ENCODE data around the gene C16orf54. TPM values are rescaled to one million over a fixed set of nuclear protein-coding genes. Genes with fewer than 3 reads are reported as not detected.

Gene C16orf54
- total and polyA plus RNA-seq, 2 experiments from 2014 or later: 3.2 TPM; not detected in 1

GRCh38 chr16:29767062-29767461 lies 21.3 kb upstream of the C16orf54 start (continued):
- TF ChIP-seq NANOG (IDR thresholded peaks at IDR 0.05; ENCODE audit: borderline replicate concordance) (no peak), ZNF114 (CRISPR knock-in tag; IDR thresholded peaks at IDR 0.05) (no peak), POLR2AphosphoS5 (IDR thresholded peaks at IDR 0.05; ENCODE audit: low read depth) (no peak), EZH2phosphoT487 (IDR thresholded peaks at IDR 0.05; ENCODE audit: unreplicated experiment) (no peak), CREB1 (CRISPR knock-in tag; IDR thresholded peaks at IDR 0.05; ENCODE audit: low read depth) (no peak), JUNB (IDR thresholded peaks at IDR 0.05; ENCODE audit: unreplicated experiment) (no peak), EZH2 (IDR thresholded peaks at IDR 0.05; ENCODE audit: low read depth, unreplicated experiment) (no peak), ETS1 (IDR thresholded peaks at IDR 0.05) (no peak)

DNA sequence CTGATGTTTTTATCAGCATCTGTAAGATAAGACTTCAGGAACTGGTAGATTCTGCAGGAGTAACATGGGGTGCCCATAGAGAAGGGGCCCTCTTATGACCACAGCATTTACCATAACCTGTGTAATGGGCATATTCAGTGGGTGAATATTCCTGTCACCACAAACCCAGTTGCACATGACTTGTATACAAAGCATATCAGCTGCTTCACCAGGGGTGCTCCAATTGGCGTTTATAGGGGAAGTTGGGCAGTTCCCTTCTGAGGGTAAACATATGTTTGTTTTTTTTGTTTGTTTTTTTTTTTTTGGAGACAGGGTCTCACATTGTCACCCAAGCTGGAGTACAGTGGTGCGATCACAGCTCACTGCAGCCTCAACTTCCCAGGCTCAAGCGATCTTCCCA lies 20.8 kb upstream of the C16orf54 start:
- Histone ChIP-seq H3K9me2 (ENCODE audit: insufficient read depth) (no peaks in the 10 kb centered on the region), H3K4me3 (no peak overlapping the region), H3K27ac (ENCODE audit: low read depth) (no peak overlapping the region), H3K36me3 (ENCODE audit: insufficient read depth) (no peaks in the 10 kb centered on the region), H3K27me3 (ENCODE audit: insufficient read depth) (no peaks in the 10 kb centered on the region), H3K4me1 (ENCODE audit: insufficient read depth) (no peaks in the 10 kb centered on the region), H3K79me2 (replicated peaks; ENCODE audit: insufficient read depth) (no peaks in the 10 kb centered on the region), H3K4me2 (no peak overlapping the region), H2AFZ (no peak overlapping the region), H4K20me1 (replicated peaks; ENCODE audit: insufficient read depth) (no peaks in the 10 kb centered on the region), H3F3A (replicated peaks; ENCODE audit: low read depth) (no peaks in the 10 kb centered on the region)
- Mint-ChIP-seq H3K36me3 (ENCODE audit: low read depth) (no peaks in the 10 kb centered on the region), H3K27ac (no peak overlapping the region), H3K27me3 (ENCODE audit: insufficient read depth, low read depth, poor library complexity) (peaks cover 5% of the 10 kb centered on the region), H3K4me1 (no peaks in the 10 kb centered on the region), H3K9me3 (no peaks in the 10 kb centered on the region), H3K4me3 (no peak overlapping the region)
- ATAC-seq (no peak), DNase-seq (ENCODE audit: low spot score) (no peak)
- TF ChIP-seq ZNF331 (CRISPR knock-in tag; IDR thresholded peaks at IDR 0.05; ENCODE audit: low read depth) (no peak), CTCF (conservative IDR thresholded peaks at IDR 0.05; ENCODE audit: low read depth in 2 of 2) (no peak), CREB1 (CRISPR knock-in tag; IDR thresholded peaks at IDR 0.05; ENCODE audit: low read depth) (no peak), EZH2phosphoT487 (IDR thresholded peaks at IDR 0.05; ENCODE audit: unreplicated experiment) (no peak), POLR2AphosphoS5 (IDR thresholded peaks at IDR 0.05; ENCODE audit: low read depth) (no peak), STAT1 (IDR thresholded peaks at IDR 0.05; ENCODE audit: unreplicated experiment) (no peak), ZNF114 (CRISPR knock-in tag; IDR thresholded peaks at IDR 0.05) (no peak), ETS1 (IDR thresholded peaks at IDR 0.05) (no peak), EZH2 (IDR thresholded peaks at IDR 0.05; ENCODE audit: low read depth, unreplicated experiment) (no peak), JUNB (IDR thresholded peaks at IDR 0.05; ENCODE audit: unreplicated experiment) (no peak), NANOG (IDR thresholded peaks at IDR 0.05; ENCODE audit: borderline replicate concordance) (no peak)
- TF ChIP-seq, protein P1, sequence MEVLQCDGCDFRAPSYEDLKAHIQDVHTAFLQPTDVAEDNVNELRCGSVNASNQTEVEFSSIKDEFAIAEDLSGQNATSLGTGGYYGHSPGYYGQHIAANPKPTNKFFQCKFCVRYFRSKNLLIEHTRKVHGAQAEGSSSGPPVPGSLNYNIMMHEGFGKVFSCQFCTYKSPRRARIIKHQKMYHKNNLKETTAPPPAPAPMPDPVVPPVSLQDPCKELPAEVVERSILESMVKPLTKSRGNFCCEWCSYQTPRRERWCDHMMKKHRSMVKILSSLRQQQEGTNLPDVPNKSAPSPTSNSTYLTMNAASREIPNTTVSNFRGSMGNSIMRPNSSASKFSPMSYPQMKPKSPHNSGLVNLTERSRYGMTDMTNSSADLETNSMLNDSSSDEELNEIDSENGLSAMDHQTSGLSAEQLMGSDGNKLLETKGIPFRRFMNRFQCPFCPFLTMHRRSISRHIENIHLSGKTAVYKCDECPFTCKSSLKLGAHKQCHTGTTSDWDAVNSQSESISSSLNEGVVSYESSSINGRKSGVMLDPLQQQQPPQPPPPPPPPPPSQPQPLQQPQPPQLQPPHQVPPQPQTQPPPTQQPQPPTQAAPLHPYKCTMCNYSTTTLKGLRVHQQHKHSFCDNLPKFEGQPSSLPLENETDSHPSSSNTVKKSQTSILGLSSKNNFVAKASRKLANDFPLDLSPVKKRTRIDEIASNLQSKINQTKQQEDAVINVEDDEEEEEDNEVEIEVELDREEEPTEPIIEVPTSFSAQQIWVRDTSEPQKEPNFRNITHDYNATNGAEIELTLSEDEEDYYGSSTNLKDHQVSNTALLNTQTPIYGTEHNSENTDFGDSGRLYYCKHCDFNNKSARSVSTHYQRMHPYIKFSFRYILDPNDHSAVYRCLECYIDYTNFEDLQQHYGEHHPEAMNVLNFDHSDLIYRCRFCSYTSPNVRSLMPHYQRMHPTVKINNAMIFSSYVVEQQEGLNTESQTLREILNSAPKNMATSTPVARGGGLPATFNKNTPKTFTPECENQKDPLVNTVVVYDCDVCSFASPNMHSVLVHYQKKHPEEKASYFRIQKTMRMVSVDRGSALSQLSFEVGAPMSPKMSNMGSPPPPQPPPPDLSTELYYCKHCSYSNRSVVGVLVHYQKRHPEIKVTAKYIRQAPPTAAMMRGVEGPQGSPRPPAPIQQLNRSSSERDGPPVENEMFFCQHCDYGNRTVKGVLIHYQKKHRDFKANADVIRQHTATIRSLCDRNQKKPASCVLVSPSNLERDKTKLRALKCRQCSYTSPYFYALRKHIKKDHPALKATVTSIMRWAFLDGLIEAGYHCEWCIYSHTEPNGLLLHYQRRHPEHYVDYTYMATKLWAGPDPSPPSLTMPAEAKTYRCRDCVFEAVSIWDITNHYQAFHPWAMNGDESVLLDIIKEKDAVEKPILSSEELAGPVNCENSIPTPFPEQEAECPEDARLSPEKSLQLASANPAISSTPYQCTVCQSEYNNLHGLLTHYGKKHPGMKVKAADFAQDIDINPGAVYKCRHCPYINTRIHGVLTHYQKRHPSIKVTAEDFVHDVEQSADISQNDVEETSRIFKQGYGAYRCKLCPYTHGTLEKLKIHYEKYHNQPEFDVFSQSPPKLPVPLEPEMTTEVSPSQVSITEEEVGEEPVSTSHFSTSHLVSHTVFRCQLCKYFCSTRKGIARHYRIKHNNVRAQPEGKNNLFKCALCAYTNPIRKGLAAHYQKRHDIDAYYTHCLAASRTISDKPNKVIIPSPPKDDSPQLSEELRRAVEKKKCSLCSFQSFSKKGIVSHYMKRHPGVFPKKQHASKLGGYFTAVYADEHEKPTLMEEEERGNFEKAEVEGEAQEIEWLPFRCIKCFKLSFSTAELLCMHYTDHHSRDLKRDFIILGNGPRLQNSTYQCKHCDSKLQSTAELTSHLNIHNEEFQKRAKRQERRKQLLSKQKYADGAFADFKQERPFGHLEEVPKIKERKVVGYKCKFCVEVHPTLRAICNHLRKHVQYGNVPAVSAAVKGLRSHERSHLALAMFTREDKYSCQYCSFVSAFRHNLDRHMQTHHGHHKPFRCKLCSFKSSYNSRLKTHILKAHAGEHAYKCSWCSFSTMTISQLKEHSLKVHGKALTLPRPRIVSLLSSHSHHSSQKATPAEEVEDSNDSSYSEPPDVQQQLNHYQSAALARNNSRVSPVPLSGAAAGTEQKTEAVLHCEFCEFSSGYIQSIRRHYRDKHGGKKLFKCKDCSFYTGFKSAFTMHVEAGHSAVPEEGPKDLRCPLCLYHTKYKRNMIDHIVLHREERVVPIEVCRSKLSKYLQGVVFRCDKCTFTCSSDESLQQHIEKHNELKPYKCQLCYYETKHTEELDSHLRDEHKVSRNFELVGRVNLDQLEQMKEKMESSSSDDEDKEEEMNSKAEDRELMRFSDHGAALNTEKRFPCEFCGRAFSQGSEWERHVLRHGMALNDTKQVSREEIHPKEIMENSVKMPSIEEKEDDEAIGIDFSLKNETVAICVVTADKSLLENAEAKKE (CRISPR knock-in tag; IDR thresholded peaks at IDR 0.05): no peak

All from GM23338 (cell line).